Measurements from ENCODE around the gene TRIM17.

DNA sequence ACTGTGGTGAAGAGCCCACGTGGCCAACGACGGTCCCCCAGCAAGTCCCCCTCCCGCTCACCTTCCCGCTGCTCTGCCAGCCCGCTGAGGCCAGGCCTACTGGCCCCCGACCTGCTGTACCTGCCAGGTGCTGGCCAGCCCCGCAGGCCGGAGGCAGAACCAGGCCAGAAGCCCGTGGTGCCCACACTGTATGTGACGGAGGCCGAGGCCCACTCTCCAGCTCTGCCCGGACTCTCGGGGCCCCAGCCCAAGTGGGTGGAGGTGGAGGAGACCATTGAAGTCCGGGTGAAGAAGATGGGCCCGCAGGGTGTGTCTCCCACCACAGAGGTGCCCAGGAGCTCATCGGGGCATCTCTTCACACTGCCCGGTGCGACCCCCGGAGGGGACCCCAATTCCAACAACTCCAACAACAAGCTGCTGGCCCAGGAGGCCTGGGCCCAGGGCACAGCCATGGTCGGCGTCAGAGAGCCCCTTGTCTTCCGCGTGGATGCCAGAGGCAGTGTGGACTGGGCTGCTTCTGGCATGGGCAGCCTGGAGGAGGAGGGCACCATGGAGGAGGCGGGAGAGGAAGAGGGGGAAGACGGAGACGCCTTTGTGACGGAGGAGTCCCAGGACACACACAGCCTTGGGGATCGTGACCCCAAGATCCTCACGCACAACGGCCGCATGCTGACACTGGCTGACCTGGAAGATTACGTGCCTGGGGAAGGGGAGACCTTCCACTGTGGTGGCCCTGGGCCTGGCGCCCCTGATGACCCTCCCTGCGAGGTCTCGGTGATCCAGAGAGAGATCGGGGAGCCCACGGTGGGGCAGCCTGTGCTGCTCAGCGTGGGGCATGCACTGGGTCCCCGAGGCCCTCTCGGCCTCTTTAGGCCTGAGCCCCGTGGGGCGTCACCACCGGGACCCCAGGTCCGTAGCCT is 56.8 kb downstream of the TRIM17 start:
- TF ChIP-seq EZH2 (IDR thresholded peaks at IDR 0.05; ENCODE audit: low read length) = no peak
- TF ChIP-seq, protein P1, sequence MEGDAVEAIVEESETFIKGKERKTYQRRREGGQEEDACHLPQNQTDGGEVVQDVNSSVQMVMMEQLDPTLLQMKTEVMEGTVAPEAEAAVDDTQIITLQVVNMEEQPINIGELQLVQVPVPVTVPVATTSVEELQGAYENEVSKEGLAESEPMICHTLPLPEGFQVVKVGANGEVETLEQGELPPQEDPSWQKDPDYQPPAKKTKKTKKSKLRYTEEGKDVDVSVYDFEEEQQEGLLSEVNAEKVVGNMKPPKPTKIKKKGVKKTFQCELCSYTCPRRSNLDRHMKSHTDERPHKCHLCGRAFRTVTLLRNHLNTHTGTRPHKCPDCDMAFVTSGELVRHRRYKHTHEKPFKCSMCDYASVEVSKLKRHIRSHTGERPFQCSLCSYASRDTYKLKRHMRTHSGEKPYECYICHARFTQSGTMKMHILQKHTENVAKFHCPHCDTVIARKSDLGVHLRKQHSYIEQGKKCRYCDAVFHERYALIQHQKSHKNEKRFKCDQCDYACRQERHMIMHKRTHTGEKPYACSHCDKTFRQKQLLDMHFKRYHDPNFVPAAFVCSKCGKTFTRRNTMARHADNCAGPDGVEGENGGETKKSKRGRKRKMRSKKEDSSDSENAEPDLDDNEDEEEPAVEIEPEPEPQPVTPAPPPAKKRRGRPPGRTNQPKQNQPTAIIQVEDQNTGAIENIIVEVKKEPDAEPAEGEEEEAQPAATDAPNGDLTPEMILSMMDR (optimal IDR thresholded peaks at IDR 0.05 in 1 of 3, IDR thresholded peaks at IDR 0.05 in 1 of 3, conservative IDR thresholded peaks at IDR 0.05 in 1 of 3; ENCODE audit: extremely low read depth in 1 of 3, insufficient read depth in 2 of 3, low read length in 3 of 3) = no peak
